Smooth muscle cell of the umbilical artery (primary cell): ENCODE results near the gene WFS1. TPM values are rescaled to one million over a fixed set of nuclear protein-coding genes. Genes with fewer than 3 reads are reported as not detected.

Experiments used
- total RNA-seq: library from RNA; depleted of rRNA; stranded (reverse); fragments of >200 nt; gene quantifications from 2 replicates; pipeline ENCODE4 v1.2.3, GENCODE V29; 2014

Gene WFS1, protein sequence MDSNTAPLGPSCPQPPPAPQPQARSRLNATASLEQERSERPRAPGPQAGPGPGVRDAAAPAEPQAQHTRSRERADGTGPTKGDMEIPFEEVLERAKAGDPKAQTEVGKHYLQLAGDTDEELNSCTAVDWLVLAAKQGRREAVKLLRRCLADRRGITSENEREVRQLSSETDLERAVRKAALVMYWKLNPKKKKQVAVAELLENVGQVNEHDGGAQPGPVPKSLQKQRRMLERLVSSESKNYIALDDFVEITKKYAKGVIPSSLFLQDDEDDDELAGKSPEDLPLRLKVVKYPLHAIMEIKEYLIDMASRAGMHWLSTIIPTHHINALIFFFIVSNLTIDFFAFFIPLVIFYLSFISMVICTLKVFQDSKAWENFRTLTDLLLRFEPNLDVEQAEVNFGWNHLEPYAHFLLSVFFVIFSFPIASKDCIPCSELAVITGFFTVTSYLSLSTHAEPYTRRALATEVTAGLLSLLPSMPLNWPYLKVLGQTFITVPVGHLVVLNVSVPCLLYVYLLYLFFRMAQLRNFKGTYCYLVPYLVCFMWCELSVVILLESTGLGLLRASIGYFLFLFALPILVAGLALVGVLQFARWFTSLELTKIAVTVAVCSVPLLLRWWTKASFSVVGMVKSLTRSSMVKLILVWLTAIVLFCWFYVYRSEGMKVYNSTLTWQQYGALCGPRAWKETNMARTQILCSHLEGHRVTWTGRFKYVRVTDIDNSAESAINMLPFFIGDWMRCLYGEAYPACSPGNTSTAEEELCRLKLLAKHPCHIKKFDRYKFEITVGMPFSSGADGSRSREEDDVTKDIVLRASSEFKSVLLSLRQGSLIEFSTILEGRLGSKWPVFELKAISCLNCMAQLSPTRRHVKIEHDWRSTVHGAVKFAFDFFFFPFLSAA
- 36.2 and 36.8 TPM in 2 replicates for total RNA-seq

DNA sequence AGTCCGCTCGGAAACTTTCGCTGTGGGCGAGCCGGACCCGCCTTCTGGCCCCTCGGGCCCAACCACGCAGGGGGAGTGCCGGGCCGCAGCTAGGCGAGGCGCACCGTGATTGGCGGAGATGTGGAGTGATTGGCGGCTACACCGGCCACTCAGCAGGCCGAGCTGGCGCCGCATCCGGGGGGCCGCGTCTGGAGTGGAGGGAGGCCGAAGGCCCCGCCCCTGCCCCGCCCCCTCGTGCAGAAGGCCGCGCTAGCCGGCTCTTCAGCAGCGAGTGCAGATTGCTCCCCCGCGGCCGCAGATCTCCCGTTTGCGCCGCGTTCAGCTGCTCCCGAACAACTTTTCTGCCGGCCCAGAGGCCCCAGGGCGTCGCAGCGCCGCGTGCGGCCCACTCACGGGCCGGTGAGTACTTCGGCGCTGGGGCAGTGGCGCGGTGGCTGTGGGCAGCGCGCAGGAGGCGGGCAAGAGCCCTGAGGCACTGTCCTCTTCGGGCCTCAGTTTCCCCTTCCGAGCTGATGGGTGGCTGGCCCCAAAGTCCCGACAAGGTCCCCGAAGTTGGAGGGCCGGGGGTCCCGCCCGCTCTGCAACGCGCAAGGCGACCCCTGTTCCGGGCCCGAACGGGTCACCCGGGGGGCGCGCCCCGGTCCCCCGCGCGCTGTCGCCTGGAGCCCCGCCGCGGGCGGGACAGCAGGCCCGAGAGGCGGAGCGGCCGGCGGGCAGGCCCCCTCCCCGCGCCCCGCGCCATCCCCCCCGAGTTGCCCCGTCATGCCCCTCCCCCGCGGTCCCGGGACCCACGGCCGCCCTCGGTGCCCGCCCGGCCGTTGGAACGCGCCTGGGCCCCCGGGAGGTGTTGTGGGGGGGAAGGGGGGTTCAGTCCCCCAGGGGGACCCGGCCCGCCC, at the start of gene WFS1:
Gene WFS1, plus strand, starts transcription at position 235 of the 896 bp plus-strand sequence. CDS start 7,606 bp downstream, outside the sequence.

Other genes starting within 250 kb of the WFS1 start
- gene JAKMIP1, start 69.3 kb upstream of the WFS1 start, total RNA-seq: 0.30 TPM in 1 of 2 replicates, not detected in the other
- 0.18 TPM in 1 of 2 replicates, not detected in the other for gene PPP2R2C, start 202.8 kb downstream of the WFS1 start, total RNA-seq